PC-3 (cell line): ENCODE data around the gene ARHGEF11.

Source experiments
- CTCF ChIP-seq: fragments of 300-600 bp; sonication (generic); conservative IDR thresholded peaks from 2 replicates; pipeline ENCODE4 v1.5.1; 2017; ENCODE audit warnings: antibody characterized with exemption, low read depth, mild to moderate bottlenecking, low read length
- EZH2 ChIP-seq: fragments of 300-600 bp; sonication (generic); IDR thresholded peaks from one replicate; pipeline ENCODE4 v1.6.1; 2017; ENCODE audit warnings: antibody characterized with exemption, mild to moderate bottlenecking, low read length; ENCODE audit not compliant: unreplicated experiment

- TF ChIP-seq CTCF, result no peak
- no peak for TF ChIP-seq EZH2
Observed at GRCh38 chr1:156993426-156994147, 52.0 kb downstream of the ARHGEF11 start.
